ENCODE data around the gene MTMR3.

DNA sequence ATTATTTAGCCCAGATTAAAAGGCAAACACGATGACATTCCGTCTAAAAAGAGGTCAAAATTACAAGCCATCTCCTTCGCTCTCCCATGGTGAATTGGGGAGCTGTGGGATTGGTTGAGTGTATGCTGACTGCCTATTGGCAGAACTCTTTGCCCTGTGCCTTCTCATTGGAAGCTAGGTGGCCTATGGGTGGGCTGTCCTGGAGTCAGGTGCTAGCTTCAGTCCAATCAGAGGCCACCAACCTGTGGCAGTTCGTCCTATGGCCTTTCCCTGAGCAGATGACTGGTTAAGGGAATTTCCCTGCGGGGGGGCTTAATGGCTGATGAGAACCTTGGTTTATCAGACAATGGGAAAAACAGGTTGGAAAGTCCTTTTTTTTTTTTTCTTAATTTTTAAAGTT, 3.2 kb upstream of the MTMR3 start:
- TF ChIP-seq, protein P1, sequence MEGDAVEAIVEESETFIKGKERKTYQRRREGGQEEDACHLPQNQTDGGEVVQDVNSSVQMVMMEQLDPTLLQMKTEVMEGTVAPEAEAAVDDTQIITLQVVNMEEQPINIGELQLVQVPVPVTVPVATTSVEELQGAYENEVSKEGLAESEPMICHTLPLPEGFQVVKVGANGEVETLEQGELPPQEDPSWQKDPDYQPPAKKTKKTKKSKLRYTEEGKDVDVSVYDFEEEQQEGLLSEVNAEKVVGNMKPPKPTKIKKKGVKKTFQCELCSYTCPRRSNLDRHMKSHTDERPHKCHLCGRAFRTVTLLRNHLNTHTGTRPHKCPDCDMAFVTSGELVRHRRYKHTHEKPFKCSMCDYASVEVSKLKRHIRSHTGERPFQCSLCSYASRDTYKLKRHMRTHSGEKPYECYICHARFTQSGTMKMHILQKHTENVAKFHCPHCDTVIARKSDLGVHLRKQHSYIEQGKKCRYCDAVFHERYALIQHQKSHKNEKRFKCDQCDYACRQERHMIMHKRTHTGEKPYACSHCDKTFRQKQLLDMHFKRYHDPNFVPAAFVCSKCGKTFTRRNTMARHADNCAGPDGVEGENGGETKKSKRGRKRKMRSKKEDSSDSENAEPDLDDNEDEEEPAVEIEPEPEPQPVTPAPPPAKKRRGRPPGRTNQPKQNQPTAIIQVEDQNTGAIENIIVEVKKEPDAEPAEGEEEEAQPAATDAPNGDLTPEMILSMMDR (IDR thresholded peaks at IDR 0.05; ENCODE audit: low read depth, low read length, missing input control) = no peak
- TF ChIP-seq JUND (IDR thresholded peaks at IDR 0.05) (no peak), SP1 (IDR thresholded peaks at IDR 0.05) (no peak), NR2F2 (IDR thresholded peaks at IDR 0.05) (no peak)
- TF ChIP-seq, protein P2, sequence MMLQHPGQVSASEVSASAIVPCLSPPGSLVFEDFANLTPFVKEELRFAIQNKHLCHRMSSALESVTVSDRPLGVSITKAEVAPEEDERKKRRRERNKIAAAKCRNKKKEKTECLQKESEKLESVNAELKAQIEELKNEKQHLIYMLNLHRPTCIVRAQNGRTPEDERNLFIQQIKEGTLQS (IDR thresholded peaks at IDR 0.05) = no peak
- TF ChIP-seq, protein P3, sequence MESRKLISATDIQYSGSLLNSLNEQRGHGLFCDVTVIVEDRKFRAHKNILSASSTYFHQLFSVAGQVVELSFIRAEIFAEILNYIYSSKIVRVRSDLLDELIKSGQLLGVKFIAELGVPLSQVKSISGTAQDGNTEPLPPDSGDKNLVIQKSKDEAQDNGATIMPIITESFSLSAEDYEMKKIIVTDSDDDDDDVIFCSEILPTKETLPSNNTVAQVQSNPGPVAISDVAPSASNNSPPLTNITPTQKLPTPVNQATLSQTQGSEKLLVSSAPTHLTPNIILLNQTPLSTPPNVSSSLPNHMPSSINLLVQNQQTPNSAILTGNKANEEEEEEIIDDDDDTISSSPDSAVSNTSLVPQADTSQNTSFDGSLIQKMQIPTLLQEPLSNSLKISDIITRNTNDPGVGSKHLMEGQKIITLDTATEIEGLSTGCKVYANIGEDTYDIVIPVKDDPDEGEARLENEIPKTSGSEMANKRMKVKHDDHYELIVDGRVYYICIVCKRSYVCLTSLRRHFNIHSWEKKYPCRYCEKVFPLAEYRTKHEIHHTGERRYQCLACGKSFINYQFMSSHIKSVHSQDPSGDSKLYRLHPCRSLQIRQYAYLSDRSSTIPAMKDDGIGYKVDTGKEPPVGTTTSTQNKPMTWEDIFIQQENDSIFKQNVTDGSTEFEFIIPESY (IDR thresholded peaks at IDR 0.05) = no peak
